OCI-LY3 (cell line): Measurements from ENCODE around the gene THY1.

Source experiments
- H2AFZ ChIP-seq: fragments of 200-600, 300-600 bp; shearing (Covaris generic); 2 replicates; pipeline ENCODE4 v1.6.0; 2014; ENCODE audit warnings: antibody characterized with exemption, low read depth, low read length
- H3K27ac ChIP-seq: fragments of 200-600, 300-600 bp; sonication (generic); 2 replicates; pipeline ENCODE4 v1.5.1; 2014; ENCODE audit warnings: mild to moderate bottlenecking, low read length, moderate library complexity, mixed read lengths
- H3K27me3 ChIP-seq: fragments of 200-600, 300-600 bp; sonication (generic); 2 replicates; pipeline ENCODE4 v1.6.1; 2014; ENCODE audit warnings: low read depth, low read length, mixed read lengths
- H3K36me3 ChIP-seq: fragments of 200-600, 300-600 bp; sonication (generic); replicated peaks from 2 replicates; pipeline ENCODE3; 2014; ENCODE audit warnings: low read depth, low read length, mixed read lengths
- H3K4me1 ChIP-seq: fragments of 300-600, 200-600 bp; sonication (generic); 2 replicates; pipeline ENCODE4 v1.6.1; 2014; ENCODE audit warnings: low read length, mixed read lengths
- H3K4me2 ChIP-seq: fragments of 200-600, 300-600 bp; sonication (generic); 2 replicates; pipeline ENCODE4 v1.6.1; 2014; ENCODE audit warnings: low read length, mixed read lengths
- H3K4me3 ChIP-seq: fragments of 300-600, 200-600 bp; sonication (generic); 2 replicates; pipeline ENCODE4 v1.5.1; 2014; ENCODE audit warnings: antibody characterized with exemption, mild to moderate bottlenecking, low read length, moderate library complexity
- H3K79me2 ChIP-seq: fragments of 300-600, 200-600 bp; shearing (Covaris generic); 2 replicates; pipeline ENCODE4 v1.6.1; 2014; ENCODE audit warnings: mild to moderate bottlenecking, low read length, mixed read lengths
- H3K9ac ChIP-seq: fragments of 300-600, 200-600 bp; shearing (Covaris generic); 2 replicates; pipeline ENCODE4 v1.6.0; 2014; ENCODE audit warnings: mild to moderate bottlenecking, low read length, moderate library complexity
- H3K9me3 ChIP-seq: fragments of 200-600, 300-600 bp; shearing (Covaris generic); 2 replicates; pipeline ENCODE4 v1.6.1; 2014; ENCODE audit warnings: low read length, mixed read lengths; ENCODE audit not compliant: insufficient read depth
- H4K20me1 ChIP-seq: fragments of 200-600, 300-600 bp; sonication (generic); 2 replicates; pipeline ENCODE4 v1.6.1; 2016; ENCODE audit warnings: low read length, mixed read lengths; ENCODE audit not compliant: insufficient read depth
- CTCF ChIP-seq: fragments of 200-600, 300-600 bp; sonication (generic); IDR thresholded peaks from 2 replicates; pipeline ENCODE4 v1.5.1; 2014; ENCODE audit warnings: antibody characterized with exemption, low read length, low read depth
- EZH2phosphoT487 ChIP-seq: fragments of 200-600 bp; shearing (Covaris generic); IDR thresholded peaks from 2 replicates; pipeline ENCODE4 v1.6.1; 2018; ENCODE audit warnings: antibody characterized with exemption, mixed run types, low read depth

THY1 gene

GRCh38 chr11:119414734-119415133 lies 8.2 kb downstream of the THY1 start:
- no peak overlapping the region for H3K4me2 ChIP-seq
- no peaks in the 10 kb centered on the region for H3K9me3 ChIP-seq
- peaks cover 4% of the 10 kb centered on the region for H3K36me3 ChIP-seq
- H3K79me2 ChIP-seq: no peaks in the 10 kb centered on the region
- H2AFZ ChIP-seq: no peak overlapping the region
- no peak overlapping the region for H3K9ac ChIP-seq
- H3K27me3 ChIP-seq: no peaks in the 10 kb centered on the region
- H3K4me1 ChIP-seq: no peaks in the 10 kb centered on the region
- H4K20me1 ChIP-seq: no peaks in the 10 kb centered on the region
- no peak overlapping the region for H3K27ac ChIP-seq
- H3K4me3 ChIP-seq: no peak overlapping the region
- no peak for TF ChIP-seq CTCF
- no peak for TF ChIP-seq EZH2phosphoT487

GRCh38 chr11:119414321-119414720 lies 8.7 kb downstream of the THY1 start:
- H3K4me3 ChIP-seq: no peak overlapping the region
- no peak overlapping the region for H3K27ac ChIP-seq
- no peaks in the 10 kb centered on the region for H3K79me2 ChIP-seq
- no peak overlapping the region for H2AFZ ChIP-seq
- H3K9ac ChIP-seq: no peak overlapping the region
- peaks cover 4% of the 10 kb centered on the region for H3K36me3 ChIP-seq
- H3K4me1 ChIP-seq: no peaks in the 10 kb centered on the region
- no peaks in the 10 kb centered on the region for H4K20me1 ChIP-seq
- H3K27me3 ChIP-seq: no peaks in the 10 kb centered on the region
- no peaks in the 10 kb centered on the region for H3K9me3 ChIP-seq
- TF ChIP-seq CTCF (no peak), EZH2phosphoT487 (no peak)
- H3K4me2 ChIP-seq: no peak overlapping the region

GRCh38 chr11:119412072-119412471 lies 10.9 kb downstream of the THY1 start:
- H3K9ac ChIP-seq: no peak overlapping the region
- no peak for TF ChIP-seq CTCF
- no peaks in the 10 kb centered on the region for H3K4me1 ChIP-seq
- no peaks in the 10 kb centered on the region for H3K9me3 ChIP-seq
- peaks cover 4% of the 10 kb centered on the region for H3K36me3 ChIP-seq
- H2AFZ ChIP-seq: no peak overlapping the region
- H3K27me3 ChIP-seq: no peaks in the 10 kb centered on the region
- no peak overlapping the region for H3K4me3 ChIP-seq
- H3K79me2 ChIP-seq: no peaks in the 10 kb centered on the region
- H3K27ac ChIP-seq: no peak overlapping the region
- no peaks in the 10 kb centered on the region for H4K20me1 ChIP-seq
- no peak overlapping the region for H3K4me2 ChIP-seq

GRCh38 chr11:119410501-119410900 lies 12.5 kb downstream of the THY1 start:
- H3K4me3 ChIP-seq: no peak overlapping the region
- H3K27ac ChIP-seq: no peak overlapping the region
- no peaks in the 10 kb centered on the region for H3K79me2 ChIP-seq
- no peak overlapping the region for H3K4me2 ChIP-seq
- H3K9me3 ChIP-seq: no peaks in the 10 kb centered on the region
- TF ChIP-seq CTCF (no peak), EZH2phosphoT487 (no peak)
- no peak overlapping the region for H3K9ac ChIP-seq
- peaks cover 5% of the 10 kb centered on the region; the same call in 1 of the 2 replicates for H3K4me1 ChIP-seq
- H4K20me1 ChIP-seq: no peaks in the 10 kb centered on the region
- H3K36me3 ChIP-seq: peaks cover 4% of the 10 kb centered on the region
- no peak overlapping the region for H2AFZ ChIP-seq
- no peaks in the 10 kb centered on the region for H3K27me3 ChIP-seq
